ENCODE data around the gene NOP9.

- TF ChIP-seq CTCF (conservative IDR thresholded peaks at IDR 0.05; ENCODE audit: low read depth, low read length) (no peak), EZH2 (IDR thresholded peaks at IDR 0.05; ENCODE audit: borderline replicate concordance, low read depth, low read length, poor library complexity, severe bottlenecking) (no peak)
Observed at GRCh38 chr14:24291446-24292117, 8.1 kb upstream of the NOP9 start.
